Measurements from ENCODE around the gene ZNF629.
"Not testable (repeated sequence)": the region's sequence is repeated elsewhere in the genome, so short reads cannot be mapped to it uniquely, and the experiment has no call there.

Gene ZNF629

GRCh38 chr16:30820952-30821421 is 34.0 kb upstream of the ZNF629 start:
- no peak for TF ChIP-seq ZNF70 (CRISPR knock-in tag; IDR thresholded peaks at IDR 0.05)
- no peak for ATAC-seq

GRCh38 chr16:30816769-30817168 is 29.8 kb upstream of the ZNF629 start:
- TF ChIP-seq POU6F1 (CRISPR knock-in tag; IDR thresholded peaks at IDR 0.05; ENCODE audit: borderline replicate concordance, low read depth) (no peak), ZFP30 (CRISPR knock-in tag; IDR thresholded peaks at IDR 0.05) (no peak), ESRRG (CRISPR knock-in tag; IDR thresholded peaks at IDR 0.05) (no peak)
- no peak for ATAC-seq

- TF ChIP-seq ZFP30 (CRISPR knock-in tag; IDR thresholded peaks at IDR 0.05): no peak
- no peak for TF ChIP-seq POU6F1 (CRISPR knock-in tag; IDR thresholded peaks at IDR 0.05; ENCODE audit: borderline replicate concordance, low read depth)
- no peak for TF ChIP-seq CSDC2 (CRISPR knock-in tag; IDR thresholded peaks at IDR 0.05)
- TF ChIP-seq ZC3H10 (CRISPR knock-in tag; IDR thresholded peaks at IDR 0.05): no peak
- no peak for TF ChIP-seq ESRRG (CRISPR knock-in tag; IDR thresholded peaks at IDR 0.05)
- TF ChIP-seq CSRNP3 (CRISPR knock-in tag; IDR thresholded peaks at IDR 0.05): no peak
- no peak for TF ChIP-seq OSR1 (CRISPR knock-in tag; IDR thresholded peaks at IDR 0.05)
- TF ChIP-seq BACH2 (CRISPR knock-in tag; IDR thresholded peaks at IDR 0.05; ENCODE audit: borderline replicate concordance): no peak
- TF ChIP-seq ZNF8 (CRISPR knock-in tag; IDR thresholded peaks at IDR 0.05): no peak
- no peak for TF ChIP-seq ZFP3 (CRISPR knock-in tag; IDR thresholded peaks at IDR 0.05)
- TF ChIP-seq, protein P1, sequence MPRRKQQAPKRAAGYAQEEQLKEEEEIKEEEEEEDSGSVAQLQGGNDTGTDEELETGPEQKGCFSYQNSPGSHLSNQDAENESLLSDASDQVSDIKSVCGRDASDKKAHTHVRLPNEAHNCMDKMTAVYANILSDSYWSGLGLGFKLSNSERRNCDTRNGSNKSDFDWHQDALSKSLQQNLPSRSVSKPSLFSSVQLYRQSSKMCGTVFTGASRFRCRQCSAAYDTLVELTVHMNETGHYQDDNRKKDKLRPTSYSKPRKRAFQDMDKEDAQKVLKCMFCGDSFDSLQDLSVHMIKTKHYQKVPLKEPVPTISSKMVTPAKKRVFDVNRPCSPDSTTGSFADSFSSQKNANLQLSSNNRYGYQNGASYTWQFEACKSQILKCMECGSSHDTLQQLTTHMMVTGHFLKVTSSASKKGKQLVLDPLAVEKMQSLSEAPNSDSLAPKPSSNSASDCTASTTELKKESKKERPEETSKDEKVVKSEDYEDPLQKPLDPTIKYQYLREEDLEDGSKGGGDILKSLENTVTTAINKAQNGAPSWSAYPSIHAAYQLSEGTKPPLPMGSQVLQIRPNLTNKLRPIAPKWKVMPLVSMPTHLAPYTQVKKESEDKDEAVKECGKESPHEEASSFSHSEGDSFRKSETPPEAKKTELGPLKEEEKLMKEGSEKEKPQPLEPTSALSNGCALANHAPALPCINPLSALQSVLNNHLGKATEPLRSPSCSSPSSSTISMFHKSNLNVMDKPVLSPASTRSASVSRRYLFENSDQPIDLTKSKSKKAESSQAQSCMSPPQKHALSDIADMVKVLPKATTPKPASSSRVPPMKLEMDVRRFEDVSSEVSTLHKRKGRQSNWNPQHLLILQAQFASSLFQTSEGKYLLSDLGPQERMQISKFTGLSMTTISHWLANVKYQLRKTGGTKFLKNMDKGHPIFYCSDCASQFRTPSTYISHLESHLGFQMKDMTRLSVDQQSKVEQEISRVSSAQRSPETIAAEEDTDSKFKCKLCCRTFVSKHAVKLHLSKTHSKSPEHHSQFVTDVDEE (CRISPR knock-in tag; IDR thresholded peaks at IDR 0.05): no peak
- TF ChIP-seq SNAI2 (CRISPR knock-in tag; IDR thresholded peaks at IDR 0.05): no peak
- TF ChIP-seq, protein P2, sequence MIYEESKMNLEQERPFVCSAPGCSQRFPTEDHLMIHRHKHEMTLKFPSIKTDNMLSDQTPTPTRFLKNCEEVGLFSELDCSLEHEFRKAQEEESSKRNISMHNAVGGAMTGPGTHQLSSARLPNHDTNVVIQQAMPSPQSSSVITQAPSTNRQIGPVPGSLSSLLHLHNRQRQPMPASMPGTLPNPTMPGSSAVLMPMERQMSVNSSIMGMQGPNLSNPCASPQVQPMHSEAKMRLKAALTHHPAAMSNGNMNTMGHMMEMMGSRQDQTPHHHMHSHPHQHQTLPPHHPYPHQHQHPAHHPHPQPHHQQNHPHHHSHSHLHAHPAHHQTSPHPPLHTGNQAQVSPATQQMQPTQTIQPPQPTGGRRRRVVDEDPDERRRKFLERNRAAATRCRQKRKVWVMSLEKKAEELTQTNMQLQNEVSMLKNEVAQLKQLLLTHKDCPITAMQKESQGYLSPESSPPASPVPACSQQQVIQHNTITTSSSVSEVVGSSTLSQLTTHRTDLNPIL (CRISPR knock-in tag; IDR thresholded peaks at IDR 0.05; ENCODE audit: low read depth): no peak
- TF ChIP-seq TCF4 (CRISPR knock-in tag; IDR thresholded peaks at IDR 0.05; ENCODE audit: borderline replicate concordance): no peak
- TF ChIP-seq PPARA (CRISPR knock-in tag; IDR thresholded peaks at IDR 0.05; ENCODE audit: borderline replicate concordance): no peak
- no peak for TF ChIP-seq ZNF565 (CRISPR knock-in tag; conservative IDR thresholded peaks at IDR 0.05; ENCODE audit: low read depth)
- TF ChIP-seq RARB (CRISPR knock-in tag; IDR thresholded peaks at IDR 0.05): no peak
- TF ChIP-seq, protein P3, sequence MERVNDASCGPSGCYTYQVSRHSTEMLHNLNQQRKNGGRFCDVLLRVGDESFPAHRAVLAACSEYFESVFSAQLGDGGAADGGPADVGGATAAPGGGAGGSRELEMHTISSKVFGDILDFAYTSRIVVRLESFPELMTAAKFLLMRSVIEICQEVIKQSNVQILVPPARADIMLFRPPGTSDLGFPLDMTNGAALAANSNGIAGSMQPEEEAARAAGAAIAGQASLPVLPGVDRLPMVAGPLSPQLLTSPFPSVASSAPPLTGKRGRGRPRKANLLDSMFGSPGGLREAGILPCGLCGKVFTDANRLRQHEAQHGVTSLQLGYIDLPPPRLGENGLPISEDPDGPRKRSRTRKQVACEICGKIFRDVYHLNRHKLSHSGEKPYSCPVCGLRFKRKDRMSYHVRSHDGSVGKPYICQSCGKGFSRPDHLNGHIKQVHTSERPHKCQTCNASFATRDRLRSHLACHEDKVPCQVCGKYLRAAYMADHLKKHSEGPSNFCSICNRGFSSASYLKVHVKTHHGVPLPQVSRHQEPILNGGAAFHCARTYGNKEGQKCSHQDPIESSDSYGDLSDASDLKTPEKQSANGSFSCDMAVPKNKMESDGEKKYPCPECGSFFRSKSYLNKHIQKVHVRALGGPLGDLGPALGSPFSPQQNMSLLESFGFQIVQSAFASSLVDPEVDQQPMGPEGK (CRISPR knock-in tag; IDR thresholded peaks at IDR 0.05; ENCODE audit: borderline replicate concordance): no peak
- no peak for TF ChIP-seq ARNTL (CRISPR knock-in tag; IDR thresholded peaks at IDR 0.05; ENCODE audit: borderline replicate concordance, low read depth)
- no peak for TF ChIP-seq ISL1 (CRISPR knock-in tag; IDR thresholded peaks at IDR 0.05)
- ATAC-seq: no peak; the same call in 2 of the 3 replicates
Measured at GRCh38 chr16:30813821-30814189, 26.8 kb upstream of the ZNF629 start.

DNA sequence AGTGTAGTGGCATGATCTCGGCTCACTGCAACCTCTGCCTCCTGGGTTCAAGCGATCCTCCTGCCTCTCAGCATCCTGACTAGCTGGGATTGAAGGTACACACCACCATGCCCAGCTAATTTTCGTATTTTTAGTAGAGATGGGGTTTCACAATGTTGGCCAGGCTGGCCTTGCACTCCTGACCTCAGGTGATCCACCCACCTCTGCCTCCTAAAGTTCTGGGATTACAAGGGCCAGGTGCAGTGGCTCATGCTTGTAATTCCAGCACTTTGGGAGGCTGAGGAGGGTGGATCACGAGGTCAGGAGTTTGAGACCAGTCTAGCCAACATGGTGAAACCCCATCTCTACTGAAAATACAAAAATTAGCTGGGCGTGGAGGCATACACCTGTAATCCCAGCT is 22.7 kb upstream of the ZNF629 start:
- ATAC-seq: not testable (repeated sequence)

- not testable (repeated sequence) for ATAC-seq
Measured at GRCh38 chr16:30808890-30809426, 22.0 kb upstream of the ZNF629 start.
